Occipital lobe (tissue), 2 donors: ENCODE data around the gene MYOZ3. TPM values are rescaled to one million over a fixed set of nuclear protein-coding genes. Genes with fewer than 3 reads are reported as not detected.

Source experiments
- DNase-seq: peaks from one replicate; lab custom pipeline; 2025; lab: John Stamatoyannopoulos, UW
- total RNA-seq: library from RNA; depleted of rRNA; stranded (reverse); fragments of >200 nt; gene quantifications from one replicate; pipeline ENCODE4 v1.2.3, GENCODE V29; 2014

Gene MYOZ3
- total RNA-seq, 1 donor from 2014 or later = 1.7 TPM

DNA sequence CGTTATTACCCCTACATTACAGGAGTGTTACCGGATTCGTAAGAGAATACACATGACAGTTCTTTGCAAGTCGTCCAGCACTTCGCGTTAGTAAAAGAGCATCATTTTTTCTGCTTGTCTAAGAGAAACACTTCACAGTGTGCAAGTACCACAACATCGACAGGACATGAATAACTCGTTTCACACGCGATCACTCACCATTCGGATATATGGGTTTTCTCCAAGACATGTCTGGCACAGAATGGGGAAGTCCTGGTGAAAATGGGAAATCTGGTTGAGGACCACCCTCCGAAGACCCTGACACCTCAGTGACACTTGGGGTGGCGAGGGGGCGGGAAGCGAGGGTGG is 39.2 kb downstream of the MYOZ3 start:
- DNase-seq = no peak

DNA sequence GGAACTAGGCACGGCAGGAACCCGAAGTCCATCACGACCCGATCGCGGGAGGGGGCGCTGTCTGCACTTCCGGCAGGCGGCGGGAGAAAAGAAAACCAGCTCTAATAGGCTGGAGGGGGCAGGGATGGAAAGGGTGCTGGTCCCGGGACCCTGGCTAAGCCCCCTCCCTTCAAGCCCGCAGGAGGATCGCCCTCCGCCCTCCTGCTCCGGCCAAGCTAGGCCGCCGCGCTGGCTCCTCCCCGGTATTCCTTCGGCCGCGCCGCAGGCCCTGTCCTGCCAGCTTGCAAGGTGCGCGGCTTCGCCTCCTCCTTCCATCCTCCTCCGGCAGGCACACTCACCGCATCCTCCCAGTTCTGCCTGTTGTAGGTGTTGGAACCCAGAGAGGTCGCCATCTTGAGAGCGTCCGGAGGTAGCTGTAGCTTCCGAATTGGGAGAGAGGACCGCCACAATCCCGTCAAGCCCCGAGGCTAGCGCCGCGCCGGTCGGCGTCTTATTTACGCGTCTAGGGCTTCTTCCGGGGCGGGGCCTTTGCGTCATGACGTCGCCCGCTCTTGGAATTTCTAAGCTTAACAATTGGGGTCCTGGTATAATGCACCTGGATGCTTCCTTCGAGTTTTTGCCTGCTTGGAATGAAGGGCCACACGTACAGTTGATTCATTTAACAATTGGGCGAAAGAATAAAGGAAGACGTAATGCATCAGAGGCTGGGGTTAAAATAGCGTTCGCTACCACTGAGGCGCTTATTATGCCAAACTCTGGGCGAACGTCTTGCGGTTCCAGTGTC is 39.7 kb downstream of the MYOZ3 start, which contains the start of gene RBM22:
Gene RBM22, minus strand, starts transcription at position 469 of the 784 bp plus-strand sequence. Its CDS starts 77 bp downstream, at position 392.
- peak; percentile 89 for DNase-seq

DNA sequence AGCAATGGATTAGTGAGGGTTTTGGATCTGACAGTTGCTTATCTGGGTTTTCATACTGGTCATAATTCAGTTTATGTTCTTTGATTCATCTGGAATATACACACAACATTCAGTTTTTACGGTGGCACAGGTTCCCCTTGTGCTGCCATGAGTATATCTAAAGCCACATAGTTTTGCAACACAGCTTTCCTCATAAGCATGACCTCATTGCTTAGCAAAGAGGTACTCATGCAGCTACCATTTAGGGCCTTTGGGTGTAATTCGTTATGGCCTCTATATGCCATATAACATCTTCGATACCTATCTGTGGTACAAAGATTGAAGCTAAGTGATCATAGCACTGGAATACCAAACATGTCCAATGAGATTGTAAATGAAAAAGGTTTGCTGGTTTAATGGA is 42.7 kb downstream of the MYOZ3 start:
- no peak for DNase-seq

DNA sequence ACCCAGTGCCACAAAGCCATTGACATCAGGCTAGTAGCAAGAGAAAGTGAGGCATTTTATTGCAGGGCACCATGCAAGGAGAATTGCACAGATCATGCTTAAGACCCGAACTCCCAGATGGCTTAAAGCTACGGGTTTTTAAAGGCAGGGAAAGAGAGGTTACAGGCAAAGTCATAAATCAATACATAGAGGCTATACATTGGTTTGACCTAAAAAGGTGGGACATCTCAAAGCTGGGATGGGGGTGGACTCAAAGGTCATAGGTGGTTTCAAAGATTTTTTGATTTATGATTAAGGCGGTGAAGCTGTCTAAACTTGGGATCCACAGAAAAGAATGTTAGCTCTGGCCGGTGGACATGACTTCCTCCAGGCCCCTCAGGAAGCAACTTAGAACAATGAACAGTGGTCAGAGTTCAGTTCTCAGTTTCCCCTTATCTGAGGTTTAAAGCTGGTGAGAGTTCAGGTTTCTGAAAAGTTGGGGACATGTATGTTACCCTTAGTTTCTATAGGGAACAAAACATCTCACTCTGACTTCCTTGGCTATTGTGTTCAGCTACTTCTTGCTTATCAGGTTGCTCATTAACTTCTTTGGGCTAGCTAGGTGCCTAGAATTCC is 45.8 kb downstream of the MYOZ3 start:
- no peak for DNase-seq

DNA sequence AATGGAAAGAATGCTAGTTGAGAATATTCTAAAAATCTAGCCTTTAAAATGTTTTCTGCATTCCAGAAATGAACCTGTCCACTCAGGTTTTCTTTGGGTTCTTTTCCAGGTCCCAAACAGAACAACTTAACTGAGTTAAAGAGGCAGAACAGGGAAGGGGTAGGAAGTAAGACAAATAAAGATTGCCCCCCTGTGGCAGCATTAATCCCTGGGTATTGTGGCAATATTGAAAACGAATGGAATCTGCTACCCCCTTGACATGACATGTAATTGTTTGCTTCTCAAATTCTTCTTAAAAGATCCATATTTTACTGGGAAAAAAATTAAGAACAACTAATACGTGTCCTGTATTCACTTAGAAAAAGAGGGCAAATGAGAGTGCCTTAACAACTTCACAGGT is 49.1 kb downstream of the MYOZ3 start:
- no peak for DNase-seq

DNA sequence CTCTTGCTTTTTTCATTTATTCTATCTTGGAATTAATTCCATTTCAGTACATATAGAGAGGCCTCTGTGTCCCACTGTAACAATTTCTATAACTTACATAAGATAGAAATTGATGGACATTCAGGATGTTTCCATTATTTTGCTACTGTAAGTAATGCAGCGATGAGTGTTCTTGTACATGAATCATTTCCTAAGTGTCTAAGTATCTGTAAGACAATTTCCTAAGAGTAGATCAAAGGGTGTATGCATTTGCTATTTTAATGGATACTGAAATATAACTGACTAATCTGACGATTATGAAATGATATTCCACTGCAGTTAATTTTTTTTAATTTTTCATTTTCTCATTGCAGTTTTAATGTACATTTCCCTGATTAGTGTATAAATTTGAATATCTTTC is 62.8 kb downstream of the MYOZ3 start:
- DNase-seq = no peak

Other genes starting within 250 kb of the MYOZ3 start
- gene CD74, start 248.3 kb upstream of the MYOZ3 start, total RNA-seq = 4.1 TPM
- 2,126 TPM for gene RPS14, start 211.5 kb upstream of the MYOZ3 start, total RNA-seq
- gene NDST1, start 153.1 kb upstream of the MYOZ3 start, total RNA-seq = 23.1 TPM
- gene SYNPO, start 20.6 kb upstream of the MYOZ3 start, total RNA-seq = 5.8 TPM
- 27.6 TPM for gene RBM22, start 39.8 kb downstream of the MYOZ3 start, total RNA-seq
- gene DCTN4, start 97.8 kb downstream of the MYOZ3 start, total RNA-seq = 96.2 TPM
- gene SMIM3, start 117.5 kb downstream of the MYOZ3 start, total RNA-seq = 1.7 TPM
- gene IRGM, start 185.3 kb downstream of the MYOZ3 start, total RNA-seq = not detected
- gene ZNF300, start 243.7 kb downstream of the MYOZ3 start, total RNA-seq = 89.4 TPM